GM19455 (cell line): ENCODE data around the gene CHD2.
"Not testable (repeated sequence)": the region's sequence is repeated elsewhere in the genome, so short reads cannot be mapped to it uniquely, and the experiment has no call there.

Experiments
- ATAC-seq: cut with Tn5 transposase; IDR thresholded peaks from one replicate; pipeline ENCODE4 v1.9.1; 2021; ENCODE audit not compliant: unreplicated experiment

CHD2 gene

DNA sequence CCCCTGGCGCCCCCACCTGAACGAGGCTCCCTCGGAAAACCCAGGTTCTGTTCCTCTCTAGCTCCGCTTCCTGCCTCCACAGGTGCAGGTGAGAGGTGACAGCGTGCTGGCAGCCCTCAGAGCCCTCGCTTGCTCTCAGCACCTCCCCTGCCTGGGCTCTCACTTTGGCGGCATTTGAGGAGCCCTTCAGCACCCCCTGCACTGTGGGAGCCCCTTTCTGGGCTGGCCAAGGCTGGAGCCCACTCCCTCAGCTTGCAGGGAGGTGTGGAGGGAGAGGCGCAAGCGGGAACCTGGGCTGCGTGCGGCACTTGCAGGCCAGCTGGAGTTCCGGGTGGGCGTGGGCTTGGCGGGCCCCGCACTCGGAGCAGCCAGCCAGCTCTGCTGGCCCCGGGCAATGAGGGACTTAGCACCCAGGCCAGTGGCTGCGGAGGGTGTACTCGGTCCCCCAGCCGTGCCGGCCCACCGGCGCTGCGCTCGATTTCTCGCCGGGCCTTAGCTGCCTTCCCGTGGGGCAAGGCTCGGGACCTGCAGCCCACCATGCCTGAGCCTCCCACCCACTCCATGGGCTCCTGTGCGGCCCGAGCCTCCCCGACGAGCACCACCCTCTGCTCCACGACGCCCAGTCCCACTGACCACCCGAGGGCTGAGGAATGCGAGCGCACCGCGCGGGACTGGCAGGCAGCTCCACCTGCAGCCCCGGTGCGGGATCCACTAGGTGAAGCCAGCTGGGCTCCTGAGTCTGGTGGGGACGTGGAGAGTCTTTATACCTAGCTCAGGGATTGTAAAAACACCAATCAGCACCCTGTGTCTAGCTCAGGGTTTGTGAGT, 131.6 kb downstream of the CHD2 start:
- ATAC-seq, result not testable (repeated sequence)

DNA sequence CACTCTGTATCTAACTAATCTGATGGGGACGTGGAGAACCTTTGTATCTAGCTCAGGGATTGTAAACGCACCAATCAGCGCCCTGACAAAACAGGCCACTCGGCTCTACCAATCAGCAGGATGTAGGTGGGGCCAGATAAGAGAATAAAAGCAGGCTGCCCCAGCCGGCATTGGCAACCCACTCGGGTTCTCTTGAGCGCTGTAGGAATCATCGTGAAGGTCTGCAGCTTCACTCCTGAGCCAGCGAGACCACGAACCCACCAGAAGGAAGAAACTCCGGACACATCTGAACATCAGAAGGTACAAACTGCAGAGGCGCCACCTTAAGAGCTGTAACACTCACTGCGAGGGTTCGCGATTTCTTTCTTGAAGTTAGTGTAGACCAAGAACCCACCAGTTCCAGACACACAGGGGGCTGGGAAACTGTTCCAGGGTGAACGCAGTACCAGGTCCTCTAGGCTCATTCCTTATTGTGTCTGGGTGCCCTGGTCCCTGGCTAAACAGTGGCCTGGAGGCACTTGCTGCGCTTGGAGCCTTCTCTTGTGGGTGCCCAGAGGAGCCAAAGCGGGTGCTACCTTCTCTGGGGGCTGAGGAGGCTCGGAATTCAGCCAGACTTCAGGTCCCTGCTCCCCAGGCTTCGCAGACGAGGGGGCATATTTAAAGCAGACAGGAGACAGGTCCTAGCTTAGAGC, 132.5 kb downstream of the CHD2 start:
- not testable (repeated sequence) for ATAC-seq

DNA sequence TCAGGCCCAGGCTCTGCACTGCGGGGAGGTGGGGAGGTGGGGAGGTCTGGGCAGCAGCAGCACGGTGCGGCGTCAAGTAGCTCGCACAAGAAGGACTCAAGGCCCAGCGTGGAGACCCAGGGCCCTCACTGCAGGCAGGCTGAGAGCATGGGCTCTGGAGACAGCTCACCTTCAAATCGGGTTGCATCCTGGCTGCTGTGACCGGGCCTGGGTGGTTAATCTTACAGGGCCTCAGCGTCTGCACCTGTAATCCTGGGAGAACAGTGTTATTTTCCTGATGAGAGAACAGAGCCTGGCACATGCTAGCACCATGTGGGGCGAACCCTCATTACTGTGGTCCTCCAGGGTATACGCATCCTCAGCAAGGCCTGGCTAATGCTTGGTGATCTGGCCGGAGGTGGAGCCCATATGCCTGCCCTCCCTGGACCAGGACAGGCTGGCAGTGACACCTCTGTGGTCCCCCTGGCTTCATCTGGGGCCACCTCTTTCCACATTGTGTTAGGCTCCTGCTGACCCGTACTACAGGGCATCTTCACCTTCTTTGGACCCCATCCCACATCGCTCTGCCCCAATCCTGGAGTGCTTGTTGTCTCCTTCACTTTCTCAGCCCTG, 133.4 kb downstream of the CHD2 start:
- ATAC-seq, result no peak

DNA sequence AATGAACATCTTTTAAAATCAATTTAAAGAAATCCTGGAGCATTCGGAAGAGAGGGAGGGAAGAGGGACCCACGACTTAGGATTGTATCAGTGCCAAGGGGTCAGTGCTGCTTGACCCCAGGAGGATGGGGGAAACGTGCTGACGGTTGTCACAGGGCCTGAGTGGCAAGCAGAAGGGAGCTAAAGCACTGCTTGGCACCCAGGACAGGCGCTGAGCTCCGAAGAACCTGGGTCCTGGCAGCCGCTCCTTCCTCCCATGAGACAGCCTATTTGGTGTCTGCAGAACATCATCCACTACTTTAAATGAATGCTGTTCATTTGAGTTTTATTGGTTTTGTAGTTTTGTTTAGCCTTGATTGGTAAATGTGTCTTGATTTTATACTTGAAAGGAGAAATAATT, 134.4 kb downstream of the CHD2 start:
- ATAC-seq, result no peak

DNA sequence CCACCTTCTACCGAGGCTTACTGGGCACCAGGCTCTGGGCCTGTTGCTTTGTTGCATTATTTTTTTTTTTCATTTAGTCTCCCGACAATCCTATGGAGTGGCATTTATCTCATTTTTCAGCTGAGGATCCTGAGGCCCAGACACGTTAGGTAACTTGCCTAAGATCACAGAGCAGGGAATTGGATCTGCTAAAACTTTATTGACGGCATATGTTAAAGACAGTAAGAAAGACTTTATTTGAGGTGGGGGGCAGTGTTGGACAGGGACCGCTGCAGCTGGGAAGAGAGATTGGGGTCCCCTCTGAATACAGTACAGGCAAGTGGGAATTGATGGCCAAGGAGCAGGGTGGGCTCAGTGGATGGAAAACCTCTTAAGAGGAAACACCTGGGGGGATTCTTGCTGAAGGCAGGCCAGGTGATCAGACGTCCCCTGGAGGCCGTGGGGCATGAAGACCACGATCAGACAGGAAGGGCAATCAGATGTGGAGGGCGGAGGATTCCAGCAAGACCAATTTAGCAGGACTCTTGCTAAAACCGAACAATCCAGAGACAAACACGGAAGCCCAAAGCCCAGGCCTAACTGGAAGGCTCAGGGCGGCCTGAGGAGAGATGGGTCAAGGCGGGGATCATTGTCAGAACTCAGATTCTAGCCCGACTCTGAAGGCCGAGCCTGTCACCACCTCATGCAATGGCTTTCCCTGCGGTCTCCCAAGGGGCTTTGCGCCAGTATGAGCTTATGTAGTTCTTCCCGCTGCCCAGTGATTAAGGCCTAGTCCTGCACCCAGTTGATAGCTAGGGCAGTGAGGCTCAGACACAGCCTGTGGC, 135.2 kb downstream of the CHD2 start:
- ATAC-seq, result no peak

DNA sequence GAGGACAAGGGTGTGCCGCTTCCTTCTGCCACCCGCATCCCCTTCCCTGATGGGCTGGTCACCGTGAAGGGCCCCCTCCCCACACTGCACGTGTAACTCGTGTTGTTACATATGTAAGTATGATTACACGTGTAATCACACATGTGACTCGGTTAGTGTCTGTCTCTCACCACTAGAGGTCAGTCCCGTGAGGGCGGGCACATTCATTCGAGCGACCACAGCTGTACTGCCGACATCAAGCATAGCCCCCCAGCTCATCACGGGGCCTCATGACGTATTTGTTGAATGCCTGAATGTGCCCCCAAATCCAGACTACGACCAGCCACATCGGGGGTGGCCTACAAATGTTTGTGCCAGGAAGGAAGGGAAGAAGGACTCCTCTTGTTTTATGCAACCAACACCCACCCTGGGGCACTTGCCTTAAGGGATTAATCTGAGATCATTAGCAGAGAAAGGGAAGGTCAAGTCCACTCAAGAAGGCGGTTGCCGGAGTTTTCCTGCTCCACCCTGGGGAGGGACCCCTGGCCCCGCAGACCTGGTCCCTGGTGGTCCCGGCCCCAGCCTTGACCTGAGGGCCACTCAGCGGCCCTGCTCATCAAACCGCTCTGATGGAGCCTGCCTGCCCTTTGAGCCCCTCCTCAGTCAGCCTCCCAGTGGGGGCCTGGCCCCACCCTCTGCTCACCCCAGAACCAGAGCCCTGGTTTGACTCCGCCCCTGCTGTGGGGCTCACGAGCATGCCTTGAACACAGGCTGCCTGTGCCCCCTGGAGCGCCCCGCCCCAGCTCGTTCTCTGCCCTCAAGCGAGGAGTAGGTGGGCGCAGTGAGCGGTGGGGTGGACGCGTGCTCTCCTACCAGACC, 136.1 kb downstream of the CHD2 start:
- no peak for ATAC-seq

DNA sequence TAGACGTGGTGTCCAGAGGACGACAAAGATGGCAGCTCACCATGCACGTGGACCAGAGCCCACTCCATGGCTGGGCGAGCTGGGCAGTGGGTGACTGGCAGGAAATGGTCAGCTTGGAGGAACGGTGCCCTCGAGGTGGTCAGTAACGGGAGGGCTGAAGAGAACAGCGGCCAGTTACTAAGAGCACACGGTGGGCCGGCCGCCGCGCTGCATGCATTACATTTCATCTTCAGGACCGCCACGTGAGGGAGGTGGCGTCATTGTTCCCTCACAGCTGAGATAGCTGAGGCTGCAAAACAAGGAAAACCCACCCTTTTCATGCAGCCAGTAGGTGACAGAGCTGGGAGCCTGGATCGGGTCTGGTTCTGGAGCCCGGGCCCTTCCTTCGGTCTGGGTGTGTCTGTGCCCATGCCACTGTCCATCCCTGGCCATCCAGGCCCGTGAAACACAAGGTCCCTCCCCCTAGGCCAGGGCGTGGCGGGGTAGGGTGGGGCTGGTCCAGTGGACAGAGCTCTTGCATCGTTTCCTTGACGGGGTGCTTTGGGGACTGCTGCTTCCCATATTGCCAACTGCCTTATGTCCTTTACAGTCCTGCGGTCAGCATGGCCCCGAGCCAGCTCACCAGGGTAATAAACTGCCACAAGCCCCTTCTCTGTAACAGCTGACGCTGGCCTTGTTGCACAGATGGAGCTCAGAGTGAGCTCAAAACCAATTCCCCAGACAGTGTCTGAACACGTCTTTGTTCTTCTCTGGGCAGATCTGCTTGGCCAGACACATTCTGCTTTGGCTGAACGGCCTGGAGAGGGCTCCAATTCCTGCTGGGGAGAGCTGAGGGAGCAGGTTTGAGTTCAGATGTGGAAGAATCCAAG, 137.1 kb downstream of the CHD2 start:
- ATAC-seq, result no peak

DNA sequence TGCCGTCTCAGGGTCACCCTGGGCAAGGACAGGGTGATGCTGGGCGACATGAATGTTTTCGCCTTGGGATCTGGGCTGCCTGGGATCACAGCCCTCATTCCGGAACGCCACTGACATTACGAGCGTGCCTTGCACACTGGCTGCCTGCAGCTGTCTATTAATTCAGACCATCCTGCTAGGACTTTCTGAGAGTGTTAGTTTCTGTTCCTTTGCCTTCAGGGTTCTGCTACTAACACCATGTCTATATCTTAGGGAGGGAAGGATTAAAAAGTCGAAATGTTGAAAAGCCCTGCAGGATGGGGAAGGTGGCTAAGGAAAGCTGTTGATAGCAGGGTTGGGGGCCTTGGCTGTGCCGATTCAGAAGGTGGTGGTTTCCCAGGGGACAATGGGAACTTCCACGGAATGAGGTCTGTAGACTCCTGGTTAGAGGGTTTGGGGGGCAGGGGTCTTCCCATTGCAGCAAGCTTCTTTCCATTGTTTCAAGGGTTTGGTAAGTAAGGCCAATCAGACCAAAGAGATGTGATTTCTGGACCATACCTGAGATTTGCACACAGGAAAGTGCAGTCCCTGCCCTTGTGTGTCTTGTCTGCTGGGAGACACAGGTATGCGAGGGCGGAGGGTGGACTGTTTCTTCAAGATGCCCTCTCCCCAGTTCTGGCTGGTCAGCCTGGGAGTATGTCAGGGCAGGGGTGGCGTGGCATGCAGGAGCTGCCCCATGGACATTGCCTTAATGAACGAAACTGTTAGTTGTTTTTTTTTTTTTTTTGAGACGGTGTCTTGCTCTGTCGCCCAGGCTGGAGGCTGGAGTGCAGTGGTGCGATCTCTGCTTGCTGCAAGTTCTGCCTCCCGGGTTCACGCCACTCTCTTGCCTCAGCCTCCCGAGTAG, 137.9 kb downstream of the CHD2 start:
- ATAC-seq, result no peak

DNA sequence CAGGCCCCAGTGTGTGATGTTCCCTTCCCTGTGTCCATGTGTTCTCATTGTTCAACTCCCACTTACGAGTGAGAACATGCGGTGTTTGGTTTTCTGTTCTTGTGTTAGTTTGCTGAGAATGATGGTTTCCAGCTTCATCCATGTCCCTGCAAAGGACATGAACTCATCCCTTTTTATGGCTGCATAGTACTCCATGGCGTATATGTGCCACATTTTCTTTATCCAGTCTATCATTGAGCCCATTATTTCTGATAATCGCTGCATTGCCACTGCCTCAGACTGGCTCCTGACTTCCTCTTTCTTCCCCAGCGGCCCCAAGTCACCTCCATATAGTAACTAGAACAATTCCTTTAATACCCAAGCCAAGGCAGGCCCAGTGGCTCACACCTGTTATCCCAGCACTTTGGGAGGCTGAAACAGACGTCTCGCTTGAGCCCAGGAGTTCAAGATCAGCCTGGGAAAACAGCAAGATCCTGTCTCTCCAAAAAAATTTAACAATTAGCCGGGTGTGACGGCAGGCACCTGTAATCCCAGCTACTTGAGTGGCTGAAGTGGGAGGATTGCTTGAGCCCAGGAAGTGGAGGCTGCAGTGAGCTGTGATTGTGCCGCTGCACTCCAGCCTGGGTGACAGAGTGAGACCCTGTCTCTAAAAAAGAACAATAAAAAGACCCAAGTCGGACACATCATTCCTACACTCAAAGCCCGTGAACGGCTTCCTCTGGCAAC, 139.6 kb downstream of the CHD2 start:
- ATAC-seq, result not testable (repeated sequence)

DNA sequence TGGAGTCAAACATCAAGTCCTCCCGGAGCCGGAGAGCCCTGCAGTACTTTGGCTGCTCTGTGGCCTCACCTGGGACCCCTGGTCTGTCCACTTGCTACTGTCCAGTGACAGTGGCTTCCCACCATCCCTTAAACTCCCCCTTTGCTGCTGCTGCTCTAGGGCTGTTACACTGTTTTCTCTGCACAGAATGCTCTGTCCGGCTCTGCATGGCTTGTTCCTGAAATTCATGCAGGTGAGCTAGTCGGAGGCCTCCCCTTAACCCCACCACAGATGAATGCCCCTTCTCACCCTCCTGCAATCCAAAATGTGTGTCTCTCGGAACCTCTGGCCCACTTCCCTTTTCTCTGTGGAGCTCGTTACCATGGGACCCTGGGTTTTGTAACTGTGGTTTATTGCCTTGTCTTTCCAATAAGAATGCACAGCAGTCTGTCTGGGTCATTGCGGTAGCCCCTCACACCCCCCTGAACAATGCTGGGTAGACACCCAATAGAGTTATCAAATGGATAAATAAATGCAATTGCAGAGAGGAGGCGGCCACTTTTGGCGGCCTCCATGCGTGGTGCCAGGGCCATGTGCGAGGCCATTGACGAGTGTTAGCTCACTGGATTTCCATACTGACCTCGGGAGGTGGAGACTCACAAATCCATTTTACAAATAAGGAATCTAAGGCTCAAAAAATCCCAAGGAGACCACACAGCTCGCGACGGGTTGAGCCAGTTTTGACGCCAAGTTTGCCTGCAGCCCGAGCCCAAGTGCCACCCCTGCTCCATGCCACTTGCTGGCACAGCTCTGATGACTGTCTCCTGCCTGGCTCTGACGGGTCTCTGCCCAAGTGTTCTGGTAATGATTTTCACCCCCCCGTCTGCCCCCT, 140.4 kb downstream of the CHD2 start:
- ATAC-seq, result no peak

DNA sequence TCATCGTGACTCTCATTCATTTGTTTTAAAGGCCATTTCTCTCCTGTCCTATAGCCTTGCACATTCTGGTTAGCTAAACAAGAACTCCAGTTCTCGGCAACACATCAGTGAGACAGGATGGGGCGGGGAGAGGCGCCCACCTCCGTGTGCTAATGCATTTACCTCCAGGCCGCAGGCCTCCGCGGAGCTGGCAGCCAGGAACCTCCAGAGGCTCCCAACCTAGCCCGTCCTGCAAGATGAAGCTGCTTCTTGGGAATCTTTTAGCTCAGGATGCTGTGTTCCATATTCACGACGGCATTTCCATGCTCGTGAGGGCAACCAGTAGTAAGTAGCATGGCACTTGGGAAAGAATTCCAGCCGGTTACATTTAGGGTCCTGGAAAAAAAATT, 141.0 kb downstream of the CHD2 start:
- ATAC-seq, result no peak

DNA sequence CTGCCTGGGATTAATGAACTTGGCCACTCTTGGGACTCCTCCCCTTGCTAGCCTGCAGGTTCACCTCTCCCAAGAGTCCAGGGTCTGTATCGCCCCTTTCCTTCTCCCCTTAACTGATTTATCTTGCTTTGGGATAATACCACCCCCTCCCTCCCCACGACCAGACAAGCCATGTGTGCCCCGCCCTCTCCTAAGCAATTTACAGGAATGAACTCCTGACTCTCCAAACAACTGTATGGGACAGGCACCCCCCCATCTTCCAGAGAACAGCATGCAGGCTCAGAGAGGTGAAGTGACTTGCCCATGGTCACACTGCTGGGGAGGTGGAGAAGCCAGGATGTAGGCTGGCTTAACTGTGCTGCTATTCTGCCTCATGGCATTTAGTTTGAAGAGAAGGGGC, 142.1 kb downstream of the CHD2 start:
- no peak for ATAC-seq

DNA sequence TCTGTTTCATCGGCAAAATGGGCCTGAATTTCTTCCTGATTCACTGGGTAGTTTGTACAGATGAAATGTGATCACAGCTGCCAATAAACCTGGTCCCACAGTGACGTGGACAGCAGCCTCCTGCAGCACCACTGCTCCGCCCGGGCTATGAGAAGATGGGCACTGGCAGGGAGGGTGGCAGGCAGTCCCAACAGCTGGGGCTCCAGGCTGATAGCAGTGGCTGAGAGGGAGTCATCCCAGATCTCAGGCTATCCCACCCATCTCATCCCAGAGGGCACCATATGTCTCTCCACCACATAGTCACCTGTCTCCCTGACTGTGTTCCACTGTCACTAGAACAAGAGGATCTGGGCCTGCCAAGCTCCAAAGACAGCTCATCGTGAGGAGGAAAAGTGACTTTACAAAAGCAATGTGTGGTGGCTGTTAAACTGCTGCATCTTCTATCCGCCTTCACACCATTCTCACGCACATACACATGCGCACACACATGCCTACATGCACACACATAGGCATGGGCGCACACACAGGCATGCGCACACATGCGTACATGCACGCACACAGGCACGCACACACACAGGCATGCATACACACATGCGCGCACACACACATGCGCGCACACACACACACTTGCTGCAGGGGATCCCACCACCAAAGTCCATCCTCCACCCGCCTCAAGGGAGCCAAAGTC, 142.7 kb downstream of the CHD2 start:
- ATAC-seq, result no peak

DNA sequence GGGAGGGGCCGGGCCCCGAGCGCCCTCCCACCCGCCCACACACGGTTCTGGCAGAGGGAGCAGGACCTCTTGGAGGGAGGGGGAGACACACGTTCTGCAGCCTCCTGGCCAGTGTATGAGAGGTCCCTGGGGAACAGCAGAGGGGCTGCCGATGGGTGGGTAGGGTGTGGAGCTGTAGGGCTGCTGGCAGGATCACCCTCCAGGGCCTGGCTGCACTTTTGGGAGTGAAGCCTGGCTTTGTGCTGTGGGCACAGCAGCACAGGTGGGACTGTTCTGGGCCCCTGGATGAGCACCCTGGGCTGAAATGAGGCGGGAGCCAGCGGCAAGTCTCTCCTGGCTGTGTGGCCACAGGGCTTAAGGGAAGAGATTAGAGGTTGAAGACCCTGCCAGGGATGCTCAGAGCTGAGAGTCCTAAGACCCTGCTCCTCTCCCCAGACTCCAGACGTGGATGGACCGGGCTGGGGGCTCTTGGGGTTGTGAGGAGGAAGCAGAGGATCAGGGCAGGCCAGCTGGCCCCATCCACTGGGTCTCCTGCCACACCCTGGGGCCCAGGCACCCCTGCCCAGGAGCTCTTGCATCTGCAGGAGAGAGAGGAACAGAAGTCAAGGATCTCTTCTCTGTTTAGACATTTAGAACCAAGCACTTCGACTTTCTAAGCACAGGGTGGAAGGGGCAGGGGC, 143.6 kb downstream of the CHD2 start:
- no peak for ATAC-seq

DNA sequence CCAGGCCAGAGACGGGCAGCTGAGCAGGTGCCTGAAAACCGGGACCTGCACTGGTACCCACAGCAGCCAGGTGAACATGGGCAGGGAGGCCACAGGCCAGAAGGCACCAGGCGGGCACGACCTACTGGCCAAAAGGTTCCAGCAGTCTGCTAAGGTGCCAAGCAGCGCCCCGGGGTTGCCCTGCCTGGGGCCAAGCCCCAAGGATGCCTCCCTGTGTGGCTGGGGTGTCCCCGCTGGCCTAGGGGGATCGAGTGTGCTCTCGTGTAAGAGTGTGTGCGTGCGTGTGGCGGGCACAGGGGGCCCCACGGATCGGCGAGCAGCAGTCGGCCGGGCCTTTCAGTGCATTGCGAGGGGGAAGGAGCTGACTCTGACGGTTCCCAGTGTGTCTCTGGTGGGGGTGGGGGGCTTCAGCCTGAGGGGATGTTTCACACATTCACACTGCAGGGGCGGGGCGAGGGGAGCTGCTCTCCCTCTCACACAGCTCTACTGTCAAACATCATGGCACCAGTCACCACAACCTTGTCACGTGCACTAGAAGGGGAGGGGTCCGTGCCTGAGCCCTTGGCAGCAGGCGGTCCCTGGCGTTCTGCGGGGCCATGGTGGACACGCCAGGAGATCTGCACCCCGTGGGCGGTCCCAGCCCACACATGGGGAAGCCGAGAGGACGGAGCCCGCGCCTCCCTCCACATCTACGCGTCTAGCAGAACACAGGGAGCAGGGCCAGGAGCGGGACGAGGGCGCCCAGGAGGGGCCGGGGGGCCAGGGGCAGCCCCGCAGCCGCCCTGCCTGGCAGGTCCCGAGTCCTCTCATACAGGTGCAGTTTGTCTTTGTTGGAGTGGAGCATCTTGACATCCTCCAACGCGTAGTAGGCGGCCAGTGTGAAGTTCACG, 144.4 kb downstream of the CHD2 start:
- no peak for ATAC-seq
